OCI-LY7 (cell line): ENCODE measurements around the gene OR7G2. TPM values are rescaled to one million over a fixed set of nuclear protein-coding genes. Genes with fewer than 3 reads are reported as not detected.

Experiments used
- BruUV-seq: library from RNA; stranded (reverse); fragments of 400-500 nt; replicated peaks from 2 replicates; lab custom pipeline; 2021; lab: Mats Ljungman, UMichigan
- CTCF ChIA-PET: fragments of 300-600 bp; sonication (Branson Sonifier 250); formaldehyde crosslinking; loops from one replicate; lab custom pipeline; 2022; ENCODE audit warnings: antibody characterized with exemption; ENCODE audit not compliant: unreplicated experiment; lab: Charles Lee
- POLR2A ChIA-PET: fragments of 300-600 bp; sonication (Branson Sonifier 250); formaldehyde crosslinking; loops from one replicate; lab custom pipeline; 2022; ENCODE audit warnings: antibody characterized with exemption; lab: Charles Lee
- DNase-seq: peaks from one replicate; pipeline ENCODE4 v3.0.0-alpha.2; 2015; ENCODE audit warnings: low spot score
- H2AFZ ChIP-seq: fragments of 200-600 bp; sonication (generic), shearing (Covaris generic); 2 replicates; pipeline ENCODE4 v1.6.1; 2014; ENCODE audit warnings: mild to moderate bottlenecking, antibody characterized with exemption, low read length, moderate library complexity
- H3K27ac ChIP-seq: fragments of 200-600 bp; sonication (generic); 2 replicates; pipeline ENCODE4 v1.5.1; 2014; ENCODE audit warnings: mixed run types, low read depth, mild to moderate bottlenecking, moderate library complexity, low read length, inconsistent platforms; ENCODE audit not compliant: poor library complexity, severe bottlenecking
- H3K36me3 ChIP-seq: fragments of 200-600 bp; sonication (generic); 2 replicates; pipeline ENCODE4 v1.6.1; 2014; ENCODE audit warnings: mild to moderate bottlenecking, antibody characterized with exemption, low read length, moderate library complexity, mixed read lengths; ENCODE audit not compliant: insufficient read depth
- H3K4me1 ChIP-seq: fragments of 200-600 bp; sonication (generic); 2 replicates; pipeline ENCODE4 v1.5.1; 2014; ENCODE audit warnings: mild to moderate bottlenecking, low read length; ENCODE audit not compliant: insufficient read depth, poor library complexity, severe bottlenecking
- H3K4me2 ChIP-seq: fragments of 200-600 bp; sonication (generic); 2 replicates; pipeline ENCODE4 v1.6.1; 2014; ENCODE audit warnings: mild to moderate bottlenecking, low read length
- H3K4me3 ChIP-seq: fragments of 200-600 bp; sonication (generic); 2 replicates; pipeline ENCODE4 v1.5.1; 2014; ENCODE audit warnings: mild to moderate bottlenecking, low read depth, low read length; ENCODE audit not compliant: poor library complexity, severe bottlenecking
- H3K79me2 ChIP-seq: fragments of 200-600 bp; sonication (generic); 2 replicates; pipeline ENCODE4 v1.6.1; 2016; ENCODE audit warnings: low read depth, mild to moderate bottlenecking, low read length, moderate library complexity, mixed read lengths; ENCODE audit not compliant: insufficient read depth
- H3K9me2 ChIP-seq: fragments of 200-600 bp; sonication (generic); 2 replicates; pipeline ENCODE4 v1.6.1; 2016; ENCODE audit warnings: mild to moderate bottlenecking, low read length, mixed read lengths; ENCODE audit not compliant: insufficient read depth
- H3K9me3 ChIP-seq: fragments of 200-600 bp; sonication (generic); 2 replicates; pipeline ENCODE4 v1.6.1; 2014; ENCODE audit warnings: mild to moderate bottlenecking, mixed run types, low read length, mixed read lengths
- H4K20me1 ChIP-seq: fragments of 200-600 bp; sonication (generic); 2 replicates; pipeline ENCODE4 v1.6.1; 2014; ENCODE audit warnings: mild to moderate bottlenecking, antibody characterized with exemption, low read length, moderate library complexity, mixed read lengths; ENCODE audit not compliant: insufficient read depth
- EZH2phosphoT487 ChIP-seq: fragments of 200-600 bp; sonication (generic); IDR thresholded peaks from 2 replicates; pipeline ENCODE4 v1.6.1; 2018; ENCODE audit warnings: low read depth, borderline replicate concordance, mild to moderate bottlenecking, mixed run types, antibody characterized with exemption, low read length, moderate library complexity, mixed read lengths
- intact Hi-C: fragments of 100-400 bp; cut with micrococcal nuclease; formaldehyde crosslinking; loops from one replicate; pipeline ENCODE4 v1.10.0; 2022; ENCODE audit not compliant: unreplicated experiment
- total RNA-seq, 2 experiments: library from RNA; depleted of rRNA in 1 of 2; stranded (reverse); fragments of >200 nt in 1 of 2; shearing (Covaris generic) in 1 of 2; gene quantifications; 2 replicates each; pipeline ENCODE4 v1.2.3, GENCODE V29; 2014 to 2022
- TF ChIP-seq, protein P1 (sequence below): fragments of 200-600 bp; sonication (generic); conservative IDR thresholded peaks from 2 replicates; pipeline ENCODE4 v1.5.1; 2014; ENCODE audit warnings: mild to moderate bottlenecking, antibody characterized with exemption, low read length, moderate library complexity, mixed read lengths

Gene OR7G2
- total RNA-seq, 2 experiments from 2014 or later: not detected

DNA sequence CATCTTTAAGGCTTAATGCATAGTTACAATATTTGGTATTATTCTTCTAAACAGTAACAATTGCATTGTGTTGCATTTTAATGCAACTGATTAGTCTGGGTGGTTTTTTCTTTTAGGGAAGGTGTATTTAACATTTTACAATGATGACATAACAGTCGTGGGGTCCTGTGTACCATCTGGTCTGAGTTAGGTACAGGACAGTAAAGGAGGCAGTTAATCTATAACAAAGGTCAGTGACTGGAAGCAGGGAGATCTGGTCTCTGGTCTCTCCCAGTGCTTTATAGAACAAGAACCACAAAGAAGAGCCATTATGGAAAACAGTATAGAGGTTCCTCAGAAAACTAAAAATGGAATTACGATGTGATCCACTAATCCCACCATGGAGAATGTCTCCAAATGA lies 2.7 kb upstream of the OR7G2 start:
- TF ChIP-seq, protein P1, sequence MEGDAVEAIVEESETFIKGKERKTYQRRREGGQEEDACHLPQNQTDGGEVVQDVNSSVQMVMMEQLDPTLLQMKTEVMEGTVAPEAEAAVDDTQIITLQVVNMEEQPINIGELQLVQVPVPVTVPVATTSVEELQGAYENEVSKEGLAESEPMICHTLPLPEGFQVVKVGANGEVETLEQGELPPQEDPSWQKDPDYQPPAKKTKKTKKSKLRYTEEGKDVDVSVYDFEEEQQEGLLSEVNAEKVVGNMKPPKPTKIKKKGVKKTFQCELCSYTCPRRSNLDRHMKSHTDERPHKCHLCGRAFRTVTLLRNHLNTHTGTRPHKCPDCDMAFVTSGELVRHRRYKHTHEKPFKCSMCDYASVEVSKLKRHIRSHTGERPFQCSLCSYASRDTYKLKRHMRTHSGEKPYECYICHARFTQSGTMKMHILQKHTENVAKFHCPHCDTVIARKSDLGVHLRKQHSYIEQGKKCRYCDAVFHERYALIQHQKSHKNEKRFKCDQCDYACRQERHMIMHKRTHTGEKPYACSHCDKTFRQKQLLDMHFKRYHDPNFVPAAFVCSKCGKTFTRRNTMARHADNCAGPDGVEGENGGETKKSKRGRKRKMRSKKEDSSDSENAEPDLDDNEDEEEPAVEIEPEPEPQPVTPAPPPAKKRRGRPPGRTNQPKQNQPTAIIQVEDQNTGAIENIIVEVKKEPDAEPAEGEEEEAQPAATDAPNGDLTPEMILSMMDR: no peak
- TF ChIP-seq EZH2phosphoT487: no peak
- Histone ChIP-seq H4K20me1 (no peaks in the 10 kb centered on the region), H3K79me2 (no peaks in the 10 kb centered on the region), H3K9me3 (no peaks in the 10 kb centered on the region), H3K27ac (no peak overlapping the region), H3K9me2 (no peaks in the 10 kb centered on the region), H3K4me3 (no peak overlapping the region), H3K4me2 (no peak overlapping the region), H2AFZ (no peak overlapping the region), H3K4me1 (no peaks in the 10 kb centered on the region), H3K36me3 (no peaks in the 10 kb centered on the region)
- POLR2A ChIA-PET: no interaction called here
- intact Hi-C loops: no loop called here
- no peak for DNase-seq
- CTCF ChIA-PET: no interaction called here
- no TSS peak for BruUV-seq

DNA sequence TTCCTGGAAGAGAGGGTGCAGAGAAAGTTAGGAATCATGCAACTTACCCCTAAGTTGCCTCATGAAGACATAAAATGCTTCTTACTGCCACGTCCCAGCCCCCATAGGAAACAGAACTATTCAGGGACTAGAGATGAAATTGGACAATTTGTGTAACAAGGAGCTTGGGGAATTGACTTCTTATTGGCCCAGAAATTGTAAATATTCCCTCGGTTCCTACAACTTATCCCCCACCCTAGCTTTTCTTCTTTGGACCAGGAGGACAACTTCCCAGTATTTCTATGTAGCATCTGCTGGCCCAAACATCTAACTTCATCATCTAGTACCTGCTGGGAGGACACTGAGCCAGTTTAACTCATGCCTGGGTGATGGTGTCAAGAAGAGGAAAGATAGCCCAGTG lies 20.5 kb downstream of the OR7G2 start, which contains the start of gene OR1M1:
Gene OR1M1, plus strand, starts transcription at position 301 of the 400 bp plus-strand sequence. CDS start 6,184 bp downstream, outside the sequence.
- ChIA-PET POLR2A (interaction anchor here (0.6 kb wide), 1 partner anchor 21 kb away, joined by 4 read pairs; no protein-coding TSS in a partner anchor), CTCF (no interaction called here)
- Histone ChIP-seq H2AFZ (no peak within 1 kb of the TSS), H3K27ac (no peak within 1 kb of the TSS), H4K20me1 (no peaks in the 10 kb centered on the region), H3K4me1 (no peaks in the 10 kb centered on the region), H3K4me2 (no peak within 1 kb of the TSS), H3K36me3 (no peaks in the 10 kb centered on the region), H3K9me2 (no peaks in the 10 kb centered on the region), H3K4me3 (no peak within 1 kb of the TSS), H3K79me2 (no peaks in the 10 kb centered on the region), H3K9me3 (no peaks in the 10 kb centered on the region)
- BruUV-seq: no TSS peak
- intact Hi-C loops: no loop called here
- DNase-seq: no peak
- no peak for TF ChIP-seq EZH2phosphoT487
- TF ChIP-seq, protein P1: no peak

DNA sequence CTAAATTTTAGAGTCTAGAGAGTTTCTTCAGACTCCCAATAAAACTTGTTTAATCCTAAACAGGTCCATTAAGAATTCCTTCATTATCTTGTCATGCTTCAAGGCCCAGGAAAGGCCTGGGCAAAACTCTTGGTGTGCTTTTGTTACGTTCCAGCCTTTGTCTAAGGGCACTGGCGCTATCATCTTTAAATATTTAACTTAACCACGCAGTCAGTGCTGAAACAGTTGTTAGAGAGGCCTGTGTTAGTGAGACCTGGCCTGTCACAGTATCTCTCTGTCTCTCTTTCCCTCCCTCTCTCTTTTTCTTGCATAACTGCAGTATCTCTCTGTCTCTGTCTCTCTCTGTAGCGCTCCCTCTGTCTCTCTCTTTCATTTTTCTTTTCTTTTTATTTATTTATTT lies 28.6 kb downstream of the OR7G2 start:
- ChIA-PET POLR2A (no interaction called here), CTCF (no interaction called here)
- Histone ChIP-seq H3K4me3 (no peak overlapping the region), H4K20me1 (no peaks in the 10 kb centered on the region), H3K4me1 (no peaks in the 10 kb centered on the region), H2AFZ (no peak overlapping the region), H3K9me2 (no peaks in the 10 kb centered on the region), H3K36me3 (no peaks in the 10 kb centered on the region), H3K27ac (no peak overlapping the region), H3K4me2 (no peak overlapping the region), H3K79me2 (no peaks in the 10 kb centered on the region), H3K9me3 (no peaks in the 10 kb centered on the region)
- intact Hi-C loops: loop anchor here (5.0 kb wide), 1 partner anchor 421 kb away; no protein-coding TSS in a partner anchor
- no peak for DNase-seq
- BruUV-seq: no TSS peak
- TF ChIP-seq, protein P1: no peak
- TF ChIP-seq EZH2phosphoT487: no peak
